ENCODE data around the gene ARSD. TPM values are rescaled to one million over a fixed set of nuclear protein-coding genes. Genes with fewer than 3 reads are reported as not detected.

ARSD gene
- total RNA-seq, 1 experiment from 2014 or later, result 10.3 TPM

DNA sequence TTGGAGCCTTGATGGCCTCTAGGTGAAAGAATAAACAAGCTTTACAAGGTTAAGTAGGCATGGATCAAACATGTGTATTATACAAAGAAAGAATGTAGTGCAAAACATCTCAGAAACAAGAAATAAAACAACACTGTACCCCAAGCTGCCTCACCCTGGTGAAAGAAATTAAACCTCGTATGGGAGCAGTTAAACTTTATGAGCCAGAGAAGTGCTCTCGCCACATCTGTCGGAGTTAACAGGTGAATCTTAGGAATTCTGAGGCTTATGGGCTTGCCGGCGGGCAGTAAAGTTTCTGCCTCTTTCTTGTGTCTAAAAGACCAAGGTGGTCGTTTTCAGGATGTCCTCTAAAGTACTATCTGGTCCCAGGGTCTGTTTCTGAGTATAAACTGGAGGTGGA, 43.3 kb upstream of the ARSD start:
- H3K4me3 Mint-ChIP-seq, result no peak overlapping the region

More for the DNA sequence above, 43.3 kb upstream of the ARSD start:
- Histone ChIP-seq H3K56ac (ENCODE audit: insufficient read length, low read depth, low read length) (no peak overlapping the region), H3K4me1 (ENCODE audit: insufficient read depth, low read length) (no peaks in the 10 kb centered on the region; the same call in none of the 2 replicates), H4K20me1 (ENCODE audit: control insufficient read depth, insufficient read depth, insufficient read length) (no peaks in the 10 kb centered on the region), H3K23ac (ENCODE audit: insufficient read length, low read depth, low read length) (no peak overlapping the region), H3K4ac (ENCODE audit: low read depth, low read length) (no peak overlapping the region), H3K4me2 (ENCODE audit: insufficient read depth, insufficient read length, low read length) (no peak overlapping the region), H3K9me3 (ENCODE audit: control insufficient read depth, low read depth, low read length) (no peaks in the 10 kb centered on the region), H4K5ac (ENCODE audit: insufficient read length, low read depth, low read length) (no peak overlapping the region), H2BK20ac (ENCODE audit: low read depth, low read length, poor library complexity, severe bottlenecking) (no peak overlapping the region), H3K18ac (ENCODE audit: insufficient read length, low read depth, low read length) (no peak overlapping the region), H2AK5ac (ENCODE audit: insufficient read length, low read length) (no peak overlapping the region), H4K8ac (replicated peaks; ENCODE audit: insufficient read length, low read depth, low read length) (no peak overlapping the region), H4K91ac (ENCODE audit: insufficient read length, low read depth, low read length) (no peak overlapping the region), H3K14ac (ENCODE audit: insufficient read depth, low read length) (no peak overlapping the region), H3K79me1 (ENCODE audit: insufficient read depth, low read depth, low read length, poor library complexity, severe bottlenecking) (no peaks in the 10 kb centered on the region), H3K27ac (ENCODE audit: insufficient read length, low read depth, low read length) (no peak overlapping the region), H2BK15ac (ENCODE audit: low read depth, low read length) (no peak overlapping the region), H3K79me2 (ENCODE audit: insufficient read depth, low read length) (no peaks in the 10 kb centered on the region), H3K27me3 (ENCODE audit: insufficient read depth, low read length) (no peaks in the 10 kb centered on the region), H2BK12ac (ENCODE audit: insufficient read length, low read depth, low read length) (no peak overlapping the region), H2BK120ac (ENCODE audit: low read depth, low read length, poor library complexity, severe bottlenecking) (no peak overlapping the region), H3K23me2 (ENCODE audit: insufficient read length, low read depth, low read length, poor library complexity, severe bottlenecking) (no peaks in the 10 kb centered on the region), H2BK5ac (ENCODE audit: insufficient read length, low read length) (no peak overlapping the region), H3K9ac (ENCODE audit: extremely low read depth, insufficient read length, low read length) (no peak overlapping the region), H2AFZ (ENCODE audit: low read length) (no peak overlapping the region), H3T11ph (ENCODE audit: low read length) (no peak overlapping the region)
- H3K36me3 Mint-ChIP-seq (ENCODE audit: insufficient read depth in 1 of 3, low read depth in 3 of 3), result peaks cover 10 to 13% (median 11%) of the 10 kb centered on the region in 3 experiments; a peak in 6 of 7 replicates
- TF ChIP-seq CTCF (conservative IDR thresholded peaks at IDR 0.05), result no peak
- peaks cover 7% of the 10 kb centered on the region for H3K27me3 Mint-ChIP-seq (ENCODE audit: low read depth)
- H3K4me1 Mint-ChIP-seq, result peaks cover 29 to 30% of the 10 kb centered on the region in 2 experiments
- DNase-seq, result no peak
- WGBS (ENCODE audit: extremely low coverage, insufficient read length, low lambda C conversion rate), result no CpG with 5 or more reads among the region's 6 CpGs
- peak overlapping the region in 1 of 3 experiments; percentile 22; a peak in 1 of 7 replicates for H3K27ac Mint-ChIP-seq
- peaks cover 16 to 24% of the 10 kb centered on the region in 2 experiments for H3K9me3 Mint-ChIP-seq
